Fibroblast of skin of left biceps (primary cell): ENCODE results near the gene CENPF.
"Not testable (repeated sequence)": the region's sequence is repeated elsewhere in the genome, so short reads cannot be mapped to it uniquely, and the experiment has no call there.

ENCODE experiments used
- DNase-seq, 2 experiments: peaks; one replicate each; pipeline ENCODE4 v3.0.0-alpha.2; 2013; ENCODE audit warnings: low read depth in 2 of 2

Gene CENPF

GRCh38 chr1:214584805-214585766 is 17.9 kb upstream of the CENPF start:
- DNase-seq = peak; percentile 25 to 33

GRCh38 chr1:214586621-214587020 is 16.4 kb upstream of the CENPF start:
- DNase-seq = no peak

GRCh38 chr1:214587165-214587564 is 15.8 kb upstream of the CENPF start:
- no peak for DNase-seq

- no peak for DNase-seq
These were observed 13.9 kb upstream of the CENPF start for GRCh38 chr1:214588963-214589597.

GRCh38 chr1:214590696-214591095 is 12.3 kb upstream of the CENPF start:
- DNase-seq = no peak

- DNase-seq = not testable (repeated sequence)
These were observed 11.1 kb upstream of the CENPF start for GRCh38 chr1:214591918-214592317.

- no peak for DNase-seq
These were observed 9.8 kb upstream of the CENPF start for GRCh38 chr1:214593158-214593557.

- no peak for DNase-seq
These were observed 841 bp downstream of the CENPF start for GRCh38 chr1:214603819-214604252.

GRCh38 chr1:214604523-214604922 is 1.5 kb downstream of the CENPF start:
- no peak for DNase-seq

- not testable (repeated sequence) for DNase-seq
These were observed 2.5 kb downstream of the CENPF start for GRCh38 chr1:214605484-214605883.

GRCh38 chr1:214605933-214606925 is 3.2 kb downstream of the CENPF start:
- DNase-seq = not testable (repeated sequence)

GRCh38 chr1:214607492-214608215 is 4.7 kb downstream of the CENPF start:
- not testable (repeated sequence) for DNase-seq

GRCh38 chr1:214608216-214608783 is 5.3 kb downstream of the CENPF start:
- DNase-seq = not testable (repeated sequence)

- not testable (repeated sequence) for DNase-seq
These were observed 5.8 kb downstream of the CENPF start for GRCh38 chr1:214608817-214609216.

GRCh38 chr1:214609692-214610091 is 6.7 kb downstream of the CENPF start:
- no peak for DNase-seq

GRCh38 chr1:214610136-214610535 is 7.1 kb downstream of the CENPF start:
- DNase-seq = not testable (repeated sequence)

- no peak for DNase-seq
These were observed 12.1 kb downstream of the CENPF start for GRCh38 chr1:214615109-214615508.

GRCh38 chr1:214615871-214616270 is 12.9 kb downstream of the CENPF start:
- DNase-seq = peak; percentile 53 to 54

GRCh38 chr1:214617246-214617645 is 14.3 kb downstream of the CENPF start:
- no peak for DNase-seq

- no peak for DNase-seq
These were observed 14.8 kb downstream of the CENPF start for GRCh38 chr1:214617843-214618242.

GRCh38 chr1:214621236-214621635 is 18.2 kb downstream of the CENPF start:
- no peak for DNase-seq
